GM21367 (cell line): ENCODE results near the gene NPY2R.

Source experiments
- ATAC-seq: cut with Tn5 transposase; IDR thresholded peaks from one replicate; pipeline ENCODE4 v1.9.1; 2021; ENCODE audit not compliant: unreplicated experiment

Gene NPY2R

DNA sequence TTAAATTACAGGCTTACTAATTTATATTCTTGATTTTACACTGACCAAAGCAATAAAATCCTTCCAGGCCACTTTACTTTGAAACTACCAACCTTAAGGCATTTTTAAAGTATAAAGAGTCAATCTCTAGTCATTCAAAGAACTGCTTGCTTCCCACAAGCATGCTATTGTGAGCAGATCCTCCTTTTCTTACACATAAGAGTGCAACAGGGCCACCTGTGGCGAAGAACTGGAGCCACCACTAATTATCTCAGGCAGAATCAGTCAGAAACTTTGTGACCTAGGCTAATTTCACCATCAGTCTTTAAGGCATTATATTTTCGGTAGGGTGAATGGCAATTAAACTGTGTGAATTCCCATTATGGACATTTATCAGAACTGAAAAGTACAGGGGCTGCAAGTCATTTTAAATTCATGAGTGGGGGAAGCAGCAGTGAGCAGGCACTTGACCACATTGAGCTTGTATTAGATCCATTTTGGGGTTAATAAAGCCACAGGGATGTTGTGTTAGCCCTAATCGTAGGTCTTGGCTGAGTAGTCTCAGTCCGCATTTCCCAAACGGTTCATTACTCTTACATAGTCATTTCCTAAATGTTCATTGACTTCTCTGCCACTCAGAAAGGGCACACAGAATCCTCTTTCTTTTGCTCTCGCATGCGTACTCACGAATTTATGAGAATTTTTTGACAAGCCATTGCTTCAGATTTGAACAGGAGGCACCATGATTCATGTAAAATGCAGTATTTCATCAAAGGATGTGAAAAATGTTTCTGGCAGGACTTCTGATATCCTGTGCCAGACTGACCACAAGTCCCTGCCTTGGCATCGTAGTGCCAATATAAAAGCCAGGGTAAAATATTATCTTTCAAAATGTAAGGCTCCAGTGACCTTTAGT is 39.8 kb downstream of the NPY2R start:
- no peak for ATAC-seq

DNA sequence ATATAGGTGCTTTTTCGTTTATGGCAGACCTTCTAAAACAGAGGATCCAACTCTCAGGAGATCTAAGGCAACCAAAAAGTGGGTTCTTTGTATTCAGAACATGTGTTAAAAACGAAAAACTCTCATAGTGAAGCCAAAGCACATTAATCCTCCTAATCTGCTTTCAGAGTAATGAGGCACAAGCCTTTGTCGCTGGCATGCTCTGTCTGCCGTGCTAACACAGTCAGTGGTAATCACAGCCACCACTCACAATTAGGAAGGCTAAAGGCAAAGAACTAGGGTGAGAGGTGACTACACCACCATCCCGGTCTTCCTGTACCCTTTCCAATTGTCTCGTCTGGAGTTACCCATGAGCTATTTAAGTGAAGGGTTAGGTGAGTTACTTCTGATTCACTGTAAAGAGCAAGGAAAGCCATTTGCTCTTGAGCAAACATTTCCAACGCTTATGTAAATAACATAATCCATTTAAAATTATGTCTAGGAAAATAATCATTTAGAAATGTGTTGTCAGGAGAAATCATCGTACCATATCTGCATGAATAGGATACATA is 40.7 kb downstream of the NPY2R start:
- ATAC-seq, result no peak

DNA sequence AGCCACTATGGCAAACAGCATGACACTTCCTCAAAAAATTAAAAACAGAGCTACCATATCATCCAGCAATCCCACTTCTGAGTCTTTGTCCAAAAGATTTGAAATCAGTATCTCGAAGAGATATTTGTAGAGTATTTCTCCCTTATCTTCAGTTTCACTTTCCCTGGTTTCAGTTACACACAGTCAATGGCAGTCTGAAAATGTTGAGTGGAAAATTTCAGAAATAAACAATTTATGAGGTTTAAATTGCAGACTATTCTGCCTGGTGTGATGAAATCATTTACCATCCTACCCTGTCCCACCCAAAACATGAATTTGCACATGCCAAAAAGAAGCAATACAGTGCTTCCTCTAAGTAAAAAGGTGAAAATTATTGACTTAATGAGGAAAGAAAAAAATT is 43.9 kb downstream of the NPY2R start:
- ATAC-seq, result no peak

DNA sequence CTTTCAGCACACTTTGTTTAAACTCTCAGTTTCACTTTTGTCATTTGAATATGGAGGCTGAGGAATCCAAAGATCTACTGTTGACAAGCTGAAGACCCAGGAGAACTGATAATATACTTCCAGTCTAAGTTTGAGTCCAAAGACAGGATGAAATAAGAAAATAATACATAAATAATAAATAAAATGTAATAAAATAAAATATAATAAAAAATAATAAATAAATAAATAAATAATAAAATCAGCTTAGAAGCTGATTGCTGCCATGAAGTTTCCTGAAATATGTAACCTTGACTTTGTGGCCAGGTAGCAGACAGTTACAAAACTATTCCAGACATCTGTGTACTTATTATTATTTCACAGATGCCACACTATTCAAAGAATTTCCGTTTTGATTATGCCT is 55.0 kb downstream of the NPY2R start:
- ATAC-seq, result no peak

DNA sequence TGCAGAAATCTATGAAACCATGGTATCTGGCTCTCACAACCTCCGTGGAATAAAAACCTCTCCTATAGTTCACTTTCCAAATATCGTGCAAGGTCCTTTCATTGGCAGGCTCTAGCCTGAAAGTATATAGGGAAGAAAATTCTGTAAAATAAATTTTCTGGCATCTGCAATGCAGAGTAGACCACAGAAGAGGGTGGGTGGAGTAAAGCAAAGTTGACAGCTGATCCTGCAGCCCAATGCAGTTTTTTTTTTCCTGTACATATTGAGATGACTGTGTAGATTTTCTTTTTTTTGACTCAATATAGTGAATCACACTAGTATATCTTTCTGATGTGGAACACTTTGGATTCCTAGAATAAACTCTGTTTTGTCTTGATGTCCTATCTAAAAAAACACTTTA is 56.7 kb downstream of the NPY2R start:
- no peak for ATAC-seq
